LNCAP (cell line): ENCODE data around the gene ZNF532.

Source experiments
- CTCF ChIP-seq: fragments of 450-650 bp; IDR thresholded peaks from 2 replicates; pipeline ENCODE4 v1.5.1; 2017; ENCODE audit warnings: mild to moderate bottlenecking

The ZNF532 gene

GRCh38 chr18:58934356-58934755 lies 69.7 kb downstream of the ZNF532 start:
- no peak for TF ChIP-seq CTCF

- no peak for TF ChIP-seq CTCF
These were observed 70.4 kb downstream of the ZNF532 start for GRCh38 chr18:58934933-58935577.

GRCh38 chr18:58937071-58937886 lies 72.6 kb downstream of the ZNF532 start:
- TF ChIP-seq CTCF, result no peak

GRCh38 chr18:58937887-58938267 lies 73.2 kb downstream of the ZNF532 start:
- no peak for TF ChIP-seq CTCF

- no peak for TF ChIP-seq CTCF
These were observed 76.9 kb downstream of the ZNF532 start for GRCh38 chr18:58941426-58942099.

- TF ChIP-seq CTCF, result no peak
These were observed 79.2 kb downstream of the ZNF532 start for GRCh38 chr18:58943896-58944295.

GRCh38 chr18:58947136-58947732 lies 82.6 kb downstream of the ZNF532 start:
- TF ChIP-seq CTCF, result no peak
